ENCODE results near the gene SLC35G4.
"Not testable (repeated sequence)": the region's sequence is repeated elsewhere in the genome, so short reads cannot be mapped to it uniquely, and the experiment has no call there.

Gene SLC35G4

DNA sequence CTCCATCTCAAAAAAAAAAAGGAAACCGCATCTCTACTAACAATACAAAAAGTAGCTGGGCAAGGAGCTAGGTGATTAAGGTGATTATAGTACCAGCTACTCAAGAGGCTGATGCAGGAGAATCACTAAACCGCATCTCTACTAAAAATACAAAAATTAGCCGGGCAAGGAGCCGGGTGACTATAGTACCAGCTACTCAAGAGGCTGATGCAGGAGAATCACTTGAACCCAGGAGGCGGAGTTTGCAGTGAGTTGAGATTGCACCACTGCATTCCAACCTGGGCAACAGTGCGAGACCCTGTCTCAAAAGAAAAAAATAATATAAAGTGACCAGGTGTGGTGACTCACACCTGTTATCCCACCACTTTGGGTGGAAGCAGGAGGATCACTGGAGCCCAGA lies 5.6 kb downstream of the SLC35G4 start:
- not testable (repeated sequence) for DNase-seq

DNA sequence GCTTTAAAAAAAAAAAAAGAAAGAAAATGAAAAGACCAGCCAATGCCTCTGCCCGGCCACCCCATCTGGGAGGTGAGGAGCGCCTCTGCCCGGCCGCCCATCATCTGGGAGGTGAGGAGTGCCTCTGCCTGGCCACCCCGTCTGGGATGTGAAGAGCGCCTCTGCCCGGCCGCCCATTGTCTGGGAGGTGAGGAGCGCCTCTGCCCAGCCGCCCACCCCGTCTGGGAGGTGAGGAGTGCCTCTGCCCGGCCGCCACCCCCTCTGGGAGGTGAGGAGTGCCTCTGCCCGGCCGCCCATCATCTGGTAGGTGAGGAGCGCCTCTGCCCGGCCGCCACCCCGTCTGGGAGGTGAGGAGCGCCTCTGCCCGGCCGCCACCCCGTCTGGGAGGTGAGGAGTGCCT lies 37.9 kb downstream of the SLC35G4 start:
- DNase-seq = not testable (repeated sequence)

DNA sequence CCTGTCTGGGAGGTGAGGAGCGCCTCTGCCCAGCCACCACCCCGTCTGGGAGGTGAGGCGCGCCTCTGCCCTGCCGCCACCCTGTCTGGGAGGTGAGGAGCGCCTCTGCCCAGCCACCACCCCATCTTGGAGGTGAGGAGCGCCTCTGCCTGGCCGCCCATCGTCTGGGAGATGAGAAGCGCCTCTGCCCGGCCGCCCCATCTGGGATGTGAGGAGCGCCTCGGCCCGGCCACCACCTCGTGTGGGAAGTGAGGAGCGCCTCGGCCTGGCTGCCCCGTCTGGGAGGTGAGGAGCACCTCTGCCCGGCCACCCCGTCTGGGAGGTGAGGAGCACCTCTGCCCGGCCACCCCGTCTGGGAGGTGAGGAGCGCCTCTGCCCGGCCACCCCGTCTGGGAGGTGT lies 38.4 kb downstream of the SLC35G4 start:
- not testable (repeated sequence) for DNase-seq

DNA sequence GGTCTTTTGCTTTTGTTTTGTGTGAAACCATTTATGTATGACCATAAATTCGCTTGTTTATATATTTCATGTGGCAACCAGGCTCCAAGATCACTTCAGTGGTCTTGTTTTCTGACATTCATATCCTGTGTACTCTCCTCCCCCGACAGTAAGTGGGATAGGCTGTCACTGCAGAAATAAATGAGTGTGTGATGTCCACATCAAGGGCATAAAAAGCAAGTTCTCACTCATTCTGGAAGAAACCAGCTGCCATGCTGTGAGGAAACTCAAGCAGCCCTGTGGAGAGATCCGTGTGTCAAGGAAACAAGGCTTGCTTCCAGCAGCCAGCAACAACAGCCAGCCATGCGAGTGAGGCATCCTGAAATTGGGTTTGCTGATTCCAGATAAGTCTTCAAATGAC lies 40.4 kb downstream of the SLC35G4 start:
- no peak for DNase-seq

DNA sequence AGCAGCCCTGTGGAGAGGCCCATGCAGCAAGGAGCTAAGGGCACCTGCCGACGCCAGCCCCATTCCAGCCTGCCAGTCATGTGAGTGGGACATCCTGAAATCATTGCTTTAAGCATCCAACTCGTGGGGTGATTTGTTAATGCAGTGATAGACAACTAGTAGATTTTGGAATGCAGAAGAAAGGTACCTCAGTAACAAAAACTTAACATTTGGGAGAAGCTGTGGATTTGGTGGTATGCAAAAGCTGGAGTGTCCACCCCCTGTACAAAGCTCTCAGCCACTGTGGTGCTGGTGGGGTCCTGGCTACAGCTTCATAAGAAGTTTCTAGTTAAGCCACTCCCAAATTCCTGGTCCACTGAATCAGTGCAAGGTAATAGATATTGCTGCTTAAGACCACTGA lies 42.5 kb downstream of the SLC35G4 start:
- DNase-seq = no peak

DNA sequence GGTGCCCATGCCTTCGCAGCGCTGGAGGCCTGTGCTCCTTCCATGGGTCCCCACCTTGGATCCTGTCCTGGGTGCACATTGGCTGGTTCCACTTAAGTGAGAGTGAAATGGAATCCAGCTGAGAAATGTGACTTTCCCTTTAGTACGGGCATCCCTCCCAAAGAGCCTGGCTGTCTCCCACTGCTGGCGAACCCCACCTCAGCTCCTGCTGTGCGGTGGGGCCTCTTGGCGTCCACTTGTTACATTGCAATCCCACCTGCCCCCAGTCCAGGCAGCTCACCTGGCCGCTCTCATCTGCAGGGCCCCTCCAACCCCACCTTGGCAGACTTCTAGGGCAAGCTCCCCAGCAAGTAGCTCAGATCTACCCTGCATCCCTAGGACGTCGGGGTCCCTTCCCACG lies 44.1 kb downstream of the SLC35G4 start:
- DNase-seq = no peak

DNA sequence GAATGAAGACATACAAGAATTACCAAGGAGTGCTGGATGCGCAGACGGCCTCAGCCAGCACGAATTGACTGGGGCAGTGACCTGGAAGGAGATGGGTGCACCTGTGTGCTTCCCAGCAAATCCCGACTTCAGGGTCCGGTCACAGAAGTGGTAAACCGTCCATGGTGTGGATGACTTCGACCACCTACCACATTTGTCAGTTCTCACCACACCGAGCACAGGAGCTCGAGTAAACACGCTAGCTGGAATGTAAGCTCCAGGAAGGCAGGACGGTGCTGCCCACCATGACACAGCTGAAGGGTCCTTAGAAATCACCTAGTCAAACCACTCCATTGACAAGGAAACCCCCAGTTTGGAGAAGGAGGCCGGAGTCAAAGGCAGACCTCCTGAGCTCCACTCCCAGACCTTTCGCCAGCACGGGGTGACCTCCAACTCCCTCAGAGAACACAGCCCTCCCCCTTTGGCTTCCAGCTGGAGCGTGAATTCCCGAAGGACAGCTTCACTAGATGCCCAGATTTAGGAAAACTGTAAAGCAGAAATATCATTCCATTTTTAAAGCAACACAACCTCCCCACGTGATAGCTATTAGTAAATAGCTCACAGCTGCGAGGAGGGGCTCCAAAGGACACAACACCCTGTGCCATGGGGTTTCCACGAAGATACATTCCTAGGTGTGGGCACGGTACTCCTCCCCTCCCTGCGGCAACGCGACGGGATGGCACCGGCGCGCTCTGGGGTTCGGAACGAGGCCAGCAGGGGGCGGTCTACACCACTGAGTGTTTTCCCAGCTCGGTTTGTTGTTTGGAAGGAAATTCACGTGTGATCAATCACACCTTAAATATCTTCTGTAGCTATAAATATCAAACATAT lies 45.6 kb downstream of the SLC35G4 start:
- no peak for DNase-seq

DNA sequence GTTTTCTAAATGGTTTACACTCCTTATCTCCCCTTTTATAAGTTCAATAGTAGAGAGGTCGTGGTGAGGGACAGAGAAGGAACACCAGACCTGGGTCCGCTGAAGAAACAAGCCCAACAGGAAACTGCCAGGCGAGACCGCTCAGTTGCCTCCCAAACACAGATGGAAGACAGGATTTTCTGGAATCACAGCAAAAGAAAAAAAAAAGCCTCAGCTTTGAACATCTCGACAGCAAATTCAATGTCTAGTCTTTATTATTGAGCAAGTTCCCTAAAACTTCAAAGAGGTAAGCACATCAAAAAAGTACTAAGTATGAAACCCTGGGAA lies 46.2 kb downstream of the SLC35G4 start:
- no peak for DNase-seq

DNA sequence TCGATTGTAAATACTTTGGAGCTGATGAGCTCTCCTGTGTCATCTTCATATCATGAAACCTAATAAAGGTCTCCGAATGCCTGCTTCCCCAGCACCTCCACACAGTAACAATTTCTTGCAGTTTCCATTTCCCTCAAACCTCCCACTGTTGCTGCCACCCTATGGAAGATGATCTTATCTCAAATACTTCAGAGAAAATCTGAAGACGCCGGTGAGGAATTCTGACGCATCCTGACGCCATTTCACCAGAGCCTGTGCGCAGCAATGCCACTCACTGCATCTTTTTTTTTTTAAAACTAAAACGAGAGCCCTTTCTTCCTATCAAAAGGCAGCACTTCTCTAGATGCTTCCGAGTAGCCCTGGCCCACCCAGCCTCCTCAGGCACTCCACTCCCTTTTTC lies 47.8 kb downstream of the SLC35G4 start:
- no peak for DNase-seq

DNA sequence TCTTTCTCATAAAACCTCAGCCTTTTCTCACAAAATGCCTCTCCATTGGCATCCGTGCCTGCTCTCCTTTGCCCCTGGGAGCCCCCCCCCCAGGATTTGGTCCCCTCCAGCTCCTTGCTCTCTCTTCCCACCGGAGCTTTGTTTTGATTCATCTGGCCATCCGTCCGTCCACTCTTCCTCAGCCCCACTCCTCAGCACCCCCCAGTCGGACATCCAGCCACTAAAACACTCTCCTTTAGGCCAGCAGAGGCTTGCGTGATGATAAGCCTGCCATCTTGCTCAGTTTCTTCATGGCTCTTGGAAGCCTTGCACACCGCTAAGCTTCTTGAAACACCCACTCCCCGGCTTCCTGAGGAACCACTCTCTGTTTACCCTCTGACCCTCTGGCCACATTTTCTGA lies 48.2 kb downstream of the SLC35G4 start:
- DNase-seq = no peak

DNA sequence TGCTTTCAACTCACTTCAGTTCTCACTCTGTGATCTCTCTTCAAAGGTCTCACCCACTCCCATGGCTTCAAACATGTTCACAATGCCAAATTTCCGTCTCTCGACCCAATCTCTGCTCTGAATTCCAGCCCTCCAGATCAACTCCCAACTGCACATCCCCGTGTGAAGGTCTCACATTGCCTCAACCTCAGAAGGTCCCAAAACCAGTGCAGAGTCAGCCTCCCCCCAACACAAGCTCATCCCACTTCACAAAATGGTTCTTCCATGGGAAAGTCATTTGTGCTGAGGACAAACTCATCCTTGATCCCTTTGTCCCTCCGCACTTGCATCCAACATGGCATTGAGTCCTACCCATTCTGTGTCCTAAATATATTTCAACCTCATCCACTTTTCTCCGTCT lies 48.6 kb downstream of the SLC35G4 start:
- DNase-seq = no peak

DNA sequence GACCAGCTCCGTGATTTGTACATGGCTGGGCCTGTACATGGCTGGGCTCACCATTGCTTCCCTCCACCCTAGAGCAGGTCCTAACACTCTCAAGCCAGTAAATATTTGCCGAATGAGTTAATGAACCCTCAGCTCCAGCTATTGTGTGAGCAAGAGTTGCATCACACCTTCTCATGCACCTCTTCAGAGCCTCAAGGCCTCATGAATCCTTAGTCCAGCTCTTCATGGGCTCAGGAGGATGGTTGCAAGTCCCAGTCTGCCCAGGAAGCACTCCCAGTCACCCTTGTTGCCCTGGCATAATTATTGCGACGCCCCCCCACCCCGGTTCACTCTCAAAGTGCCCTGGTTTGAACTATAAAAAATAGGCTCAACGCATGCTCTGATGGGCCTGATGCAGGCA lies 49.6 kb downstream of the SLC35G4 start:
- no peak for DNase-seq
